ENCODE measurements around the gene CIAPIN1. TPM values are rescaled to one million over a fixed set of nuclear protein-coding genes. Genes with fewer than 3 reads are reported as not detected.

CIAPIN1 gene
- 54.2 TPM for total RNA-seq

DNA sequence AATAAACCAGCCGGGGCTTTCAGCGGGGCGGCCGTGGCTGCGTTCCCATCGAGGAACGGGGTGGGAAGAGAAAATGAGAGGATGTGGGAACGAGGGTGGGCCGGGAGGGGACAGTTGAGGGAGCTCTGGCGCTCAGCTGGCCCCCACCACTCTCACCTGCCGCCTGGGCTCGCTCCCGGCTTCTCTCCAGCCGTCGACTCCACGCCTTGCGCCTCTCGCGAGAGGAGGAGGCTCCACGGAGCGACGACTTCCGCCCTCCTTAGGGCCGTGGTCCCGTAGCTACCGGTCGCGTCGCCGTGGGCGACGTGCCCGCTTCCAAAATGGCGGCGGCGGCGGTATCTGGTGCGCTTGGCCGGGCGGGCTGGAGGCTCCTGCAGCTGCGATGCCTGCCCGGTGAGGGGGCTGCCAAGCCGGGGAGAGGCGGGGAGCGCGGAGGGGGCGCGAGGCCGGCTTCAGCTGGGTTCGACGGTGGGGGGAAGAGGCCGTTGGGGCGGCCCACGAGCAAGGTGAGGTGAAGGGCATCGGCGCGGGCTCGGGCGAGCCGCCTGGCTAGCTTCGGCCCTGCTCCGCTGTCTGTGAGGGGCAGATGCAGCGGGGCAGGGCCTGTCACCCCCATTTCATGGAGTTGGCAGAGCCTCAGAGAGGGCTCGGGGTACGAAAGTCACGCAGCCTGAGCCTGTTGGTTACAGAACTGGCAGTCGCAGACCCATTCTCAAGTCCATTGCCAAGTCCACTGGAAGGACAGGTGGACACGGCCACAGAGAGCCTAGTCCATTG is at the start of gene CIAPIN1, which contains the start of gene COQ9:
Gene CIAPIN1, minus strand, starts transcription at position 200 of the 777 bp plus-strand sequence. CDS start 6,457 bp downstream, outside the sequence.
Gene COQ9, plus strand, starts transcription at position 294 of the 777 bp plus-strand sequence. Its CDS starts 27 bp downstream, at position 321.

GRCh38 chr16:57485916-57486857 is 39.0 kb upstream of the CIAPIN1 start, which contains the start of gene DOK4:
Gene DOK4, minus strand, starts transcription at chr16:57486493. Its CDS starts 6,986 bp downstream, at chr16:57479507.

DNA sequence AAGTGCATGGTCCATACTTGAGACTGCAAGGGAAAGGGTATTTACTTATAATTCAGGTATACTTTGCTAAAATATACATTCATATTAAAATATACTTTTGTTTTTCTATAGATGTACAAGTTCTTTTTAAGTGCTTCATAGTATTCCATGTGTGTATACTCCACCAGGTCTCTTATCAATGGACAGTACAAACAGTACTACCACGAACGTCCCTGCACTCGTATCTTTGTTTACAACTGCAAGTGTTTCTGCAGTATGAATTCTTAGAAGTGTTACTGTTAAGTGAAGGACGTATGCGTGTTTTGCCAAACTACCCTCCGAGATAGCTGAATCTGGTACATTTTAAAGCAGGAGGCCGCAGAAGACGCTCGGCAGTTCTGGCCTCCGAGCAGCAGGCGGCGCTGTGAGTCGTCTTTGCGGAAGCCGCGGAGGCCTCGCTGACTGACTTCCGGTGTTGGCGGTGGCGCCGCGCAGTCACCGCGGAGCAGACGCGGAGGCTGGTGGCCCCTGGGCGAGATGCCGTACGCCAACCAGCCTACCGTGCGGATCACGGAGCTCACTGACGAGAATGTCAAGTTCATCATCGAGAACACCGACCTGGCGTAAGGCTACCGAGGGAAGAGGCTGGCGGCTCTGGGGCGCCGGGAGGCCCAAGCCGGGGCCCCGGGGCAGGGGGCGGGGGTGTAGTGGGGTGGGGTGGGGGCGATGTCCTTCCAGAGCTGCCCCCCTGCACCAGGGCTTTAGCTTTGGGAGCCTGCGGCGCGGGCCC is 15.2 kb upstream of the CIAPIN1 start, which contains the start of gene POLR2C:
Gene POLR2C, plus strand, starts transcription at position 471 of the 769 bp plus-strand sequence. Its CDS starts 46 bp downstream, at position 517.

GRCh38 chr16:57403965-57404817 is 43.0 kb downstream of the CIAPIN1 start, which contains the start of gene CCL17:
Gene CCL17, plus strand, starts transcription at chr16:57404767. Its CDS starts 9,166 bp downstream, at chr16:57413933.

Other genes with a start within 250 kb of the CIAPIN1 start
- 72.3 TPM for gene ARL2BP, start 202.1 kb downstream of the CIAPIN1 start, total RNA-seq
- gene PLLP, start 162.7 kb downstream of the CIAPIN1 start, total RNA-seq = 2.7 TPM
- gene CCL22, start 88.6 kb downstream of the CIAPIN1 start, total RNA-seq = not detected
- 12.3 TPM for gene CX3CL1, start 74.9 kb downstream of the CIAPIN1 start, total RNA-seq
- gene CCL17, start 42.6 kb downstream of the CIAPIN1 start, total RNA-seq = not detected
- gene COQ9, start 94 bp upstream of the CIAPIN1 start, total RNA-seq = 50.6 TPM
- 88.6 TPM for gene POLR2C, start 15.3 kb upstream of the CIAPIN1 start, total RNA-seq
- 27.1 TPM for gene DOK4, start 39.1 kb upstream of the CIAPIN1 start, total RNA-seq
- gene CCDC102A, start 89.2 kb upstream of the CIAPIN1 start, total RNA-seq = 17.3 TPM
- 0.11 TPM for gene ADGRG5, start 95.3 kb upstream of the CIAPIN1 start, total RNA-seq
- gene ADGRG1, start 181.2 kb upstream of the CIAPIN1 start, total RNA-seq = 18.3 TPM
- 1.4 TPM for gene ADGRG3, start 220.9 kb upstream of the CIAPIN1 start, total RNA-seq
- 0.16 TPM for gene DRC7, start 247.4 kb upstream of the CIAPIN1 start, total RNA-seq